OCI-LY1 (cell line): ENCODE measurements around the gene ZC2HC1B.

Experiments
- H2AFZ ChIP-seq: fragments of 200-600 bp; sonication (generic), shearing (Covaris generic); 2 replicates; pipeline ENCODE4 v1.6.0; 2014; ENCODE audit warnings: antibody characterized with exemption, mild to moderate bottlenecking, low read length
- H3F3A ChIP-seq: fragments of 200-600 bp; sonication (generic), shearing (Covaris generic); 2 replicates; pipeline ENCODE4 v1.6.0; 2014; ENCODE audit warnings: mild to moderate bottlenecking, antibody characterized with exemption, low read length, moderate library complexity; ENCODE audit not compliant: insufficient read depth
- H3K27ac ChIP-seq: fragments of 200-600 bp; sonication (generic); 2 replicates; pipeline ENCODE4 v1.5.1; 2014; ENCODE audit warnings: low read length, mixed run types, mild to moderate bottlenecking, low read depth; ENCODE audit not compliant: poor library complexity, severe bottlenecking
- H3K27me3 ChIP-seq: fragments of 200-600 bp; sonication (generic); 2 replicates; pipeline ENCODE4 v1.6.0; 2014; ENCODE audit warnings: antibody characterized with exemption, mild to moderate bottlenecking, low read length, moderate library complexity; ENCODE audit not compliant: insufficient read depth
- H3K36me3 ChIP-seq: fragments of 200-600 bp; sonication (generic); 2 replicates; pipeline ENCODE4 v1.6.1; 2014; ENCODE audit warnings: mild to moderate bottlenecking, antibody characterized with exemption, low read length, moderate library complexity, mixed read lengths; ENCODE audit not compliant: insufficient read depth
- H3K4me1 ChIP-seq: fragments of 200-600 bp; sonication (generic); 2 replicates; pipeline ENCODE4 v1.5.1; 2014; ENCODE audit warnings: mild to moderate bottlenecking, low read length, moderate library complexity; ENCODE audit not compliant: insufficient read depth, severe bottlenecking
- H3K4me2 ChIP-seq: fragments of 200-600 bp; sonication (generic), shearing (Covaris generic); 2 replicates; pipeline ENCODE4 v1.6.1; 2014; ENCODE audit warnings: low read length
- H3K4me3 ChIP-seq: fragments of 200-600 bp; sonication (generic); 2 replicates; pipeline ENCODE4 v1.5.1; 2014; ENCODE audit warnings: low read length, low read depth, mild to moderate bottlenecking, mixed read lengths; ENCODE audit not compliant: poor library complexity, severe bottlenecking
- H3K79me2 ChIP-seq: fragments of 200-600 bp; shearing (Covaris generic); 2 replicates; pipeline ENCODE4 v1.6.1; 2016; ENCODE audit warnings: mixed run types, low read length, mixed read lengths; ENCODE audit not compliant: insufficient read depth
- H3K9ac ChIP-seq: fragments of 200-600 bp; sonication (generic), shearing (Covaris generic); 2 replicates; pipeline ENCODE4 v1.6.1; 2014; ENCODE audit warnings: mild to moderate bottlenecking, low read length, mixed read lengths
- H3K9me2 ChIP-seq: fragments of 200-600 bp; sonication (generic), shearing (Covaris generic); 2 replicates; pipeline ENCODE4 v1.6.1; 2014; ENCODE audit warnings: low read depth, mild to moderate bottlenecking, low read length, mixed read lengths
- H3K9me3 ChIP-seq: fragments of 200-600 bp; shearing (Covaris generic); 2 replicates; pipeline ENCODE4 v1.6.1; 2014; ENCODE audit warnings: low read length, mixed read lengths
- H4K20me1 ChIP-seq: fragments of 200-600 bp; sonication (generic), shearing (Covaris generic); 2 replicates; pipeline ENCODE4 v1.6.0; 2016; ENCODE audit warnings: mild to moderate bottlenecking, low read length; ENCODE audit not compliant: insufficient read depth
- CTCF ChIP-seq: fragments of 200-600 bp; sonication (generic), shearing (Covaris generic); IDR thresholded peaks from 2 replicates; pipeline ENCODE4 v1.5.1; 2017; ENCODE audit warnings: mild to moderate bottlenecking, antibody characterized with exemption, low read length, moderate library complexity, mixed read lengths
- EZH2 ChIP-seq: fragments of 200-600 bp; sonication (generic), shearing (Covaris generic); IDR thresholded peaks from 2 replicates; pipeline ENCODE4 v1.8.0; 2017; ENCODE audit warnings: borderline replicate concordance, mixed run types, mild to moderate bottlenecking, antibody characterized with exemption, low read length, moderate library complexity, mixed read lengths

The ZC2HC1B gene

GRCh38 chr6:143959927-143960326 lies 95.7 kb downstream of the ZC2HC1B start:
- H2AFZ ChIP-seq: no peak overlapping the region
- no peaks in the 10 kb centered on the region for H4K20me1 ChIP-seq
- no peak overlapping the region for H3K4me3 ChIP-seq
- no peaks in the 10 kb centered on the region for H3K9me3 ChIP-seq
- H3K27ac ChIP-seq: no peak overlapping the region
- H3K4me2 ChIP-seq: no peak overlapping the region
- no peak overlapping the region for H3K9ac ChIP-seq
- no peaks in the 10 kb centered on the region; the same call in 1 of the 2 replicates for H3K27me3 ChIP-seq
- TF ChIP-seq CTCF (no peak), EZH2 (no peak)
- no peaks in the 10 kb centered on the region for H3K36me3 ChIP-seq
- H3K79me2 ChIP-seq: no peaks in the 10 kb centered on the region
- H3F3A ChIP-seq: no peaks in the 10 kb centered on the region
- no peaks in the 10 kb centered on the region for H3K4me1 ChIP-seq
- no peaks in the 10 kb centered on the region for H3K9me2 ChIP-seq

- Histone ChIP-seq H3K4me3 (no peak overlapping the region), H3F3A (no peaks in the 10 kb centered on the region), H3K4me1 (no peaks in the 10 kb centered on the region), H2AFZ (no peak overlapping the region), H3K79me2 (no peaks in the 10 kb centered on the region), H3K36me3 (no peaks in the 10 kb centered on the region), H3K27me3 (no peaks in the 10 kb centered on the region; the same call in 1 of the 2 replicates), H4K20me1 (no peaks in the 10 kb centered on the region), H3K9me3 (no peaks in the 10 kb centered on the region), H3K9me2 (no peaks in the 10 kb centered on the region), H3K4me2 (no peak overlapping the region), H3K27ac (no peak overlapping the region), H3K9ac (no peak overlapping the region)
- TF ChIP-seq CTCF (no peak), EZH2 (no peak)
These were observed 96.8 kb downstream of the ZC2HC1B start for GRCh38 chr6:143961066-143961465.

DNA sequence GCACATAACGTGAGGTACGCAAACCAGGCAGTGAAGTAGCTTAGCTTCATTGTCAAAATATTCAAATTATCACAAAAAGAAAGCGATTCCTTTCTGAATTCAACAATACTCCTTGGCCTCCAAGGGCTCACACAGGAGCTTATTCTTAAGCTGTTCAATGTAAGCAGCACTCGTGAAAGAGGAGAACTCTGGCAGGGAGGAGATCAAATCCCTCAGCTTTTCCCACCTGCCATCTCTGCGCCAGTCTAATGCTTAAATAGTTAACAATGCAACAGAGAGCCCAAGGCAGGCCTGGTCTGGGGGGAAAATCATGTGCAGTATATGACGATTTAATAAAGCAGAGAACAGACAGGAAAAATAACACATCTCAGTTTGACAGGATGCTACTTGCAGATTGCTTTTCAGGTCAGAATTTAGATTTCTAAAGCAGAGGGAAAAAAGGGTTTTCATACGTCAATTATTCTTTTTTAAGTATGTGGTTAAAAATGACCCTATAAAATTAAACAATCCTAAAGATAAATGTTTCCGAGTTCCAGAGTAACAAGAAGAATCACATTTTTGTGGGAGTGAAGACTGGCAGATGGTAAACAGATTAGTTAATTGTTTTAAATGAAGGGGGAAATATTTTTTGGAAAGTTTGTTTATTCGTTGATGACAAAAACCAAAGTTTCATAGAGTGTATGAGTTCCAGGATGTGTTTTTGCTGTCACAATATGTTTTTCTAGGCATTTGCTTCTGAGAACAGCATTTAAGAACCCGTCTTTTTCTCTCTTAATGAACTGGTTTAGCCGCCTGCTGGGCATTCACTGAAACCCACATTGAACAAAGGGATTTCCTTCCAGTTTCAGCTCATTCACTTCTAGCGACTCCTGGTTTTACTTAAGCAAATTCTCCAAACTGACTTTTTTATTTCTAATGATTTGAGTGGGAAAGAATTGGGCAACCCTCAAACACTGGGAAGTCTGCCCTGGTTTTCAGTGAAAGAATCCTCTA lies 97.9 kb downstream of the ZC2HC1B start:
- no peak overlapping the region for H3K4me3 ChIP-seq
- no peaks in the 10 kb centered on the region for H3K36me3 ChIP-seq
- no peaks in the 10 kb centered on the region for H3K9me3 ChIP-seq
- no peaks in the 10 kb centered on the region for H3K4me1 ChIP-seq
- no peak for TF ChIP-seq EZH2
- no peak for TF ChIP-seq CTCF
- H2AFZ ChIP-seq: no peak overlapping the region
- H3K9me2 ChIP-seq: no peaks in the 10 kb centered on the region
- H3K4me2 ChIP-seq: no peak overlapping the region
- no peak overlapping the region for H3K9ac ChIP-seq
- no peaks in the 10 kb centered on the region for H4K20me1 ChIP-seq
- H3K27ac ChIP-seq: no peak overlapping the region
- no peaks in the 10 kb centered on the region for H3F3A ChIP-seq
- no peaks in the 10 kb centered on the region for H3K79me2 ChIP-seq
- H3K27me3 ChIP-seq: no peaks in the 10 kb centered on the region
